Activated T-cell treated with anti-CD3 and anti-CD28 coated beads, Interleukin-2, amount 50 U/mL, for 4 hours (primary cell): ENCODE data around the gene OR52B2. TPM values are rescaled to one million over a fixed set of nuclear protein-coding genes. Genes with fewer than 3 reads are reported as not detected.
"Not testable (repeated sequence)": the region's sequence is repeated elsewhere in the genome, so short reads cannot be mapped to it uniquely, and the experiment has no call there.

Experiments
- ATAC-seq, 2 donors: fragments of 200-7000 bp; cut with Tn5 transposase; one replicate each; pipeline ENCODE4 v1.10.0; 2021
- DNase-seq: peaks from one replicate; pipeline ENCODE4 v3.0.0-alpha.2; 2020
- H3K27me3 Mint-ChIP-seq: one replicate; pipeline ENCODE4 v1.8.0; 2021; ENCODE audit warnings: low read depth, mixed read lengths
- H3K36me3 Mint-ChIP-seq: one replicate; pipeline ENCODE4 v1.8.0; 2022; ENCODE audit warnings: mixed read lengths; ENCODE audit not compliant: insufficient read depth
- H3K4me1 Mint-ChIP-seq: one replicate; pipeline ENCODE4 v1.8.0; 2021; ENCODE audit warnings: low read depth, mixed read lengths
- H3K4me3 Mint-ChIP-seq: one replicate; pipeline ENCODE4 v1.8.0; 2021; ENCODE audit warnings: mild to moderate bottlenecking, moderate library complexity, mixed read lengths
- H3K9me3 Mint-ChIP-seq: one replicate; pipeline ENCODE4 v1.8.0; 2021; ENCODE audit warnings: mixed read lengths
- total RNA-seq, 3 donors: library from RNA; stranded (reverse); gene quantifications; one replicate each; pipeline ENCODE4 v1.2.1, GENCODE V29; 2021

Gene OR52B2
- total RNA-seq, 3 donors from 2014 or later, result not detected

- no peak within 1 kb of the TSS for H3K4me3 Mint-ChIP-seq
- H3K9me3 Mint-ChIP-seq, result no peaks in the 10 kb centered on the region
- H3K4me1 Mint-ChIP-seq, result peaks cover 40% of the 10 kb centered on the region
- peaks cover 2% of the 10 kb centered on the region for H3K27me3 Mint-ChIP-seq
- ATAC-seq (no peak), DNase-seq (no peak)
- peaks cover 3% of the 10 kb centered on the region for H3K36me3 Mint-ChIP-seq
Measured at GRCh38 chr11:6199174-6199810, 29.2 kb upstream of the OR52B2 start, which contains the start of gene OR52W1. OR52W1 (plus strand) TSS chr11:6199224; CDS start chr11:6199224, 0 bp downstream.

- no peak for DNase-seq
- no peaks in the 10 kb centered on the region for H3K36me3 Mint-ChIP-seq
- no peaks in the 10 kb centered on the region for H3K9me3 Mint-ChIP-seq
- peaks cover 24% of the 10 kb centered on the region for H3K4me1 Mint-ChIP-seq
- H3K27me3 Mint-ChIP-seq, result peaks cover 2% of the 10 kb centered on the region
- no peak for ATAC-seq
- no peak overlapping the region for H3K4me3 Mint-ChIP-seq
Measured at GRCh38 chr11:6197466-6198200, 27.5 kb upstream of the OR52B2 start.

- peak; percentile 62 to 67 for ATAC-seq
- no peak for DNase-seq
- peaks cover 18% of the 10 kb centered on the region for H3K4me1 Mint-ChIP-seq
- H3K9me3 Mint-ChIP-seq, result no peaks in the 10 kb centered on the region
- no peaks in the 10 kb centered on the region for H3K36me3 Mint-ChIP-seq
- no peak overlapping the region for H3K4me3 Mint-ChIP-seq
- peaks cover 2% of the 10 kb centered on the region for H3K27me3 Mint-ChIP-seq
Measured at GRCh38 chr11:6196396-6196795, 26.3 kb upstream of the OR52B2 start.

- Mint-ChIP-seq H3K27me3 (peaks cover 2% of the 10 kb centered on the region), H3K9me3 (no peaks in the 10 kb centered on the region), H3K4me1 (peaks cover 10% of the 10 kb centered on the region), H3K36me3 (no peaks in the 10 kb centered on the region), H3K4me3 (no peak overlapping the region)
- peak in 1 of 2 donors; percentile 56 for ATAC-seq
- DNase-seq, result no peak
Measured at GRCh38 chr11:6194065-6194581, 24.0 kb upstream of the OR52B2 start.

GRCh38 chr11:6191742-6192141 is 21.6 kb upstream of the OR52B2 start:
- DNase-seq, result no peak
- no peaks in the 10 kb centered on the region for H3K9me3 Mint-ChIP-seq
- H3K4me3 Mint-ChIP-seq, result no peak overlapping the region
- no peaks in the 10 kb centered on the region for H3K36me3 Mint-ChIP-seq
- peaks cover 2% of the 10 kb centered on the region for H3K27me3 Mint-ChIP-seq
- H3K4me1 Mint-ChIP-seq, result peaks cover 8% of the 10 kb centered on the region
- no peak for ATAC-seq

GRCh38 chr11:6175440-6175839 is 5.3 kb upstream of the OR52B2 start:
- Mint-ChIP-seq H3K9me3 (peaks cover 4% of the 10 kb centered on the region), H3K36me3 (no peaks in the 10 kb centered on the region), H3K27me3 (peaks cover 10% of the 10 kb centered on the region), H3K4me3 (no peak overlapping the region), H3K4me1 (peaks cover 5% of the 10 kb centered on the region)
- ATAC-seq (no peak), DNase-seq (no peak)

DNA sequence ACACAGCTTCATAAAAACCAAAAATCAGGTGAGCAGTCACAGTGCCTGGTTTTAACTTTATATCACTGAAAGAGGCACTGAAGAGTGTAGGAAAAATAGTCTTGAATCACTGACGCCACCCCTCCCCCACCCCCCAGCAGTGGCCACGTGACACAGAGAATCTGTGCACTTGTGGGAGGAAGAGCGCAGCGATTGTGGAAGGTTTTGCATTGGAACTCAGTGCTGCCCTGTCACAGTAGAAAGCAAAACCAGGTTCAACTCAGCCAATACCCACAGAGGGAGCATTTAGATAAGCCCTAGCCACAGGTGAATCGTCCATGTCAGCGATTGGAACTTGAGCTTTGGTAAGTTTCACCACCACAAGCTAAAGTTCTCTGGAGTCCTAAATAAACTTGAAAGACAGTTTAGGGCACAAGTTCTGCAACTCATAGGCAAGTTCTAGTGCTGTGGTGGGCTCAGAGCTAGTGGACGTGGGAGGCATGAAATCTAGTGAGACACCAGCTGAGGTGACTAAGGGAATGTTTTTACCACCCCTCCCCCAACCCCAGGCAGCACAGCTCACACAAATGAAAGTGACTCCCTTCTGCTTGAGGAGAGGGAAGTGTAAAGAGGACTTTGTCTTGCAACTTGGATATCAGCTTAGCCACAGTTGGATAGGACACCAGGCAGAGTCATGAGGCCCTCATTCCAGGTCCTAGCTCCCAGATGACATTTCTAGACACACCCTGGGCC is 13.3 kb downstream of the OR52B2 start:
- H3K36me3 Mint-ChIP-seq, result no peaks in the 10 kb centered on the region
- H3K27me3 Mint-ChIP-seq, result peaks cover 6% of the 10 kb centered on the region
- H3K4me3 Mint-ChIP-seq, result no peak overlapping the region
- DNase-seq, result no peak
- no peaks in the 10 kb centered on the region for H3K4me1 Mint-ChIP-seq
- ATAC-seq, result no peak
- H3K9me3 Mint-ChIP-seq, result no peaks in the 10 kb centered on the region

DNA sequence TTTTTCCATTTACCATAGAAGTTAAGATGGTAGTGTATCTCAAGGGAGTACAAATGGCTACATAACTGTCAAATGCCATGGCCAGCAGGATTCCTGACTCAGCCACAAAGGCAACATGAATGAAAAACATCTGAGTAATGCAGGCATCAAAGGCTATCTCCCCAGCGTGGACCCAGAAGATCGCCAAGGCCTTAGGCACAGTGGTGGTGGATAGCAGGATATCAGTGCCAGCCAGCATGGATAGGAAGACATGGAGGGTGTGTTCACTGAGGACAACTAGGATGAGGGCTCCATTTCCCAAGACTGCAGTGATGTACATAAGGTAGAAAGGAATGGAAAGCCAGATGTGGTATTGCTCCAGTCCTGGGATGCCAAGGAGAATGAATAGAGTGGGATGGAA is 18.0 kb downstream of the OR52B2 start:
- DNase-seq, result no peak
- Mint-ChIP-seq H3K27me3 (no peaks in the 10 kb centered on the region), H3K9me3 (peaks cover 4% of the 10 kb centered on the region), H3K4me3 (no peak overlapping the region), H3K4me1 (no peaks in the 10 kb centered on the region), H3K36me3 (no peaks in the 10 kb centered on the region)
- ATAC-seq, result no peak

DNA sequence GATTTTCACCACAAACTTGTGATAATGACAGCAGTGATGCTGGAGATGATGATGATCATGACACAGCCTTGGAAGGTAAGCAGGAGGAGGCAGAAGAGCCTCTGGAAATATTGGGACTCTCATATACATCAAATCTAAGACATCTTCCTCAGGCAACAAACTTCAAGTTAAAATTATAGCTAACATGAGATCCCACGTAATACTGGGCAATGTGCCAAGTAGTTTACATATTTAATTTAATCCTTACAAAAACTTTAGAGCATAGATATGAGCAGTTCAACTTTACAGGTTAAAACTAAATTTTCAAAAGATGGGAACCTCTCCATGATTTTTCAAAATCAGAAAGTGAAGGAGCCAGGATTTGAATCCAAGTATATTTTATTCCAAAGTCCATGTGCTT is 19.0 kb downstream of the OR52B2 start:
- H3K4me3 Mint-ChIP-seq, result no peak overlapping the region
- H3K36me3 Mint-ChIP-seq, result no peaks in the 10 kb centered on the region
- no peak for ATAC-seq
- no peaks in the 10 kb centered on the region for H3K4me1 Mint-ChIP-seq
- H3K9me3 Mint-ChIP-seq, result peaks cover 4% of the 10 kb centered on the region
- no peak for DNase-seq
- no peaks in the 10 kb centered on the region for H3K27me3 Mint-ChIP-seq

- not testable (repeated sequence) for H3K27me3 Mint-ChIP-seq, H3K9me3 Mint-ChIP-seq, H3K4me3 Mint-ChIP-seq, H3K36me3 Mint-ChIP-seq, H3K4me1 Mint-ChIP-seq, ATAC-seq, DNase-seq
Measured at GRCh38 chr11:6143737-6144136, 26.4 kb downstream of the OR52B2 start.

GRCh38 chr11:6142936-6143335 is 27.2 kb downstream of the OR52B2 start:
- Mint-ChIP-seq H3K4me1 (no peaks in the 10 kb centered on the region), H3K27me3 (peaks cover 5% of the 10 kb centered on the region), H3K36me3 (no peaks in the 10 kb centered on the region), H3K9me3 (no peaks in the 10 kb centered on the region), H3K4me3 (no peak overlapping the region)
- no peak for ATAC-seq
- no peak for DNase-seq

GRCh38 chr11:6135936-6136335 is 34.2 kb downstream of the OR52B2 start:
- H3K27me3 Mint-ChIP-seq, result peaks cover 15% of the 10 kb centered on the region
- H3K9me3 Mint-ChIP-seq, H3K36me3 Mint-ChIP-seq, DNase-seq, H3K4me3 Mint-ChIP-seq, H3K4me1 Mint-ChIP-seq, ATAC-seq: not testable (repeated sequence)

DNA sequence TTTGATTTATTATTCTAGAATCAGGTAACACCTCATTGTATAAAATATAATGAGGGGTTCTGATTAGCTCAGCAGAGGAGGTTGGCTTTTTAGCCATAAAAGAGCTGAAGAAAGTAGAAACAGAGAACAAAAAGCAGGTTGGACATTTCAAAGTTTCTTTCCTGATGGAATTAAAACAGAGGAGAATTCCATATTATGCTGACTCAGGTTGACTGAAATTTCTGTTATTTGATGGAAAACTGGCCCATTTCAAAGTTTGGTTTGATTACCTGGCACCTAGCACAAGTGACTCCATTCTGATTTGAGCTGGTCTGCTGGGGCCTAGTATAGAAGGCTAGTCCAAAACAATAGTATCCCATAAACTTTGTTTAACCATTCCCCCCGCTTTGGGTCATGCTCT is 37.7 kb downstream of the OR52B2 start:
- H3K9me3 Mint-ChIP-seq, result no peaks in the 10 kb centered on the region
- DNase-seq (no peak), ATAC-seq (no peak)
- H3K27me3 Mint-ChIP-seq, result peaks cover 12% of the 10 kb centered on the region
- no peaks in the 10 kb centered on the region for H3K4me1 Mint-ChIP-seq
- no peak overlapping the region for H3K4me3 Mint-ChIP-seq
- no peaks in the 10 kb centered on the region for H3K36me3 Mint-ChIP-seq

DNA sequence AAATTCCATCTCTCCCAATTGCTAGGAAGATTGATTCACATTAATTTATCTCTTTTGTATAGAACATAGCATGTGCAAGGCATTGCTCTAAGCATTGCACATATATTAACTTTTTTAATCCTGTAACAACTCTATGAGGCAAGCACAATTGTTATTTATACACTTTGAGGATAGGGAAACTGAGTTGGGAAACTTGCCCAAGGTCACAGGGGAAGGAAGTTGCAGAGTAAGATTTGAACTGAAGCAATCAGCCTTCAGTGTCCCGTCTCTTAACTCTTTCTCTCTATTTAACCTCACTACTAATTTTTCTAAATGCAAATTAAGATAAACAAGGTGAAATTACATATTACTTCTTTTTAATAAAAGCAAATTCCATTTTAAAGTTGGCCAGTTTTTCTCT is 40.5 kb downstream of the OR52B2 start:
- H3K4me1 Mint-ChIP-seq, result no peaks in the 10 kb centered on the region
- ATAC-seq (no peak), DNase-seq (no peak)
- H3K9me3 Mint-ChIP-seq, result no peaks in the 10 kb centered on the region
- no peaks in the 10 kb centered on the region for H3K36me3 Mint-ChIP-seq
- no peak overlapping the region for H3K4me3 Mint-ChIP-seq
- H3K27me3 Mint-ChIP-seq, result peaks cover 12% of the 10 kb centered on the region
